Astrocyte of the hippocampus (primary cell): ENCODE results near the gene ABLIM2.

Source experiments
- DNase-seq: peaks from one replicate; pipeline ENCODE4 v3.0.0; 2011; ENCODE audit warnings: low read depth, low spot score

The ABLIM2 gene

DNA sequence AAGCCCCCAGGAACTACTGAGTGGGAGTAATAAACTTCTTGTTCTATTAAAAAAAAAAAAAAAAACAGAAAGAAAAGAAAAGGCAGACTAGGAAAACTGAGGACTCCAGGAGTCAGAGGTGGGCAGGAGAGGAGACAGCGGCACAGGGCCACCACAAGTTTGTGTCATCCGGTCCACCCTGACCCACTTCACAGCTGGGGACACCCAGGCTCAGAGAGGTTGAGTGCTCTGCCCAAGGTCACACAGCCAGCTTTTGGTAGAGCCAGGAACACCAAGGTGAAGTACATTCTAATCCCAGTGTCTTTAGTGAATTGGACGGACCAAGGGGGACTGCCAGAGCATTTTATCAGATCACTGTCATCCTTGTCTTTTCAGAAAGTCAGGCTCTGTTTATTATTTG, 16.4 kb upstream of the ABLIM2 start:
- DNase-seq, result no peak

DNA sequence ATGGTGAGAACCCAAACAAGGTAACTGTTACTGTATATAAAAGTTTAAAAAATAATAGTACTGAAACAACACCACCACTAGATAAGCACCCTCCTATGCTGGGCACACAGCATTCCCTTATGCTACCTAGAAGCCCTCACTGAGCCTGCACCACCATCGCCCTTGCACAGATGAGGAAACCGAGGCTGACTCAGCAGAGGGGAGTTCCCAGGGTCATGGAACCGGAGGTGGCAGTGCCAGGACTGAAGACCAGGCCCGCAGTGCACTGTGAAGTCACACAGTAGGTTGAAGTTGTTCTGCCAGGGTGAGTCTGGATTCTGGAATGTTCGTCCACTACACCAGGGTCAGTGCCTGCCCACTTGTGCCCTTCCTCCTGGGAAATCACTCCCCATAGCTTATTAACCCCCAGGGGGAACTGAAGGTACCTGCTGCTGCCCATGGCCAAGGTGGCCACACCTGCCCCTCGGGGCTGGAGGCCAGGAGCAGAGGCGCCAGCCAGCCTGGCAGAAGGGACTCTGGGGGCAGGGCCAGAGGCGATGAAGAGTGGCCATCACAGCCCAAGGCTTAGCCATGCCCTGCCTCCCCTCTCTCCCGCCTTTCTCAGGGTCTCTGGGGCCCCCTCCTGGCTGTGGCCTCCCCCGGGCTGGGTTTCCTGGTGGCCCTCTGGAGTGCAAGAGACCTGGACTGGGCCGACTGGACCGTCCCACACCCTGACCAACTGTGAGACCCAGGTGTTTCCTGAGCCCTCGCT, 15.1 kb upstream of the ABLIM2 start:
- no peak for DNase-seq

- DNase-seq, result no peak
Measured at GRCh38 chr4:8171984-8172924, 13.6 kb upstream of the ABLIM2 start.

GRCh38 chr4:8171266-8171665, 12.7 kb upstream of the ABLIM2 start:
- DNase-seq, result no peak

GRCh38 chr4:8170341-8170740, 11.7 kb upstream of the ABLIM2 start:
- DNase-seq, result no peak

- no peak for DNase-seq
Measured at GRCh38 chr4:8169763-8170162, 11.2 kb upstream of the ABLIM2 start.

DNA sequence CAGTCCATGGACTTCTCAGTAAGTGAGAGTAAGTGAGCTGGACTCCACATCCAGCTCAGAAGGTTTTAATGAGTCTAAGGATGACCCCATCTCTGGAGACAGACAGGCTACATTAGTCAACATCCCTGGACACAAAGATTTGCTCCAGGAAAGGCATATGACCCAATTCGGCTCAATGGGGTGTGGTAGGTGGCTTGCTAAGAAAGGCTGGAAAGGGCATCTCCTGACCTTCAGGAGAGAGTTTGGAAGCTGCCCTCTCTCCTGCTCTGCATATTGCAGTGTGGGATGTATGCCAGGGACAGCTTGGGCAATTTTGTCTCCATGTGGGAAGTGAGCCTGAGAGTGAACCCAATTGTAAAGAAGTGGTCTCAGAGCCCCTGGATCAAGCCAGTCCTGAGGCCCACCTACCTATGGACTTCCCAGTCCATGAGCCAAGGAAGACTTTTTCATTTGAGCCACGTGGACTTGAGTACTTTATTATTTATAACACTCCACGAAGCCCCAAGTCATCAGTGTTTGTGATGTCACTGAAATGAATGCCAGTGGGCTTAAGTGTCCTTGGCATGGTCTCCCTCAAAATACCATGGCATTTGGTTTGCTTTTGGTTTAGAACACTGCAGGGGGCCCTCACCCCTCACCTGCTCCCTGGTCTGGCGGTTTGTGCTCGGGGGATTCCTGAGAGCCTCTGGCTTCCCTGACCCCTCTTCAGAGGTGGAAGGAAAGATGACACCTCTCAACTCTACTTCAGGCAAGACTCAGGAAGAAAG, 10.4 kb upstream of the ABLIM2 start:
- DNase-seq, result no peak

GRCh38 chr4:8168232-8168631, 9.6 kb upstream of the ABLIM2 start:
- DNase-seq, result no peak

DNA sequence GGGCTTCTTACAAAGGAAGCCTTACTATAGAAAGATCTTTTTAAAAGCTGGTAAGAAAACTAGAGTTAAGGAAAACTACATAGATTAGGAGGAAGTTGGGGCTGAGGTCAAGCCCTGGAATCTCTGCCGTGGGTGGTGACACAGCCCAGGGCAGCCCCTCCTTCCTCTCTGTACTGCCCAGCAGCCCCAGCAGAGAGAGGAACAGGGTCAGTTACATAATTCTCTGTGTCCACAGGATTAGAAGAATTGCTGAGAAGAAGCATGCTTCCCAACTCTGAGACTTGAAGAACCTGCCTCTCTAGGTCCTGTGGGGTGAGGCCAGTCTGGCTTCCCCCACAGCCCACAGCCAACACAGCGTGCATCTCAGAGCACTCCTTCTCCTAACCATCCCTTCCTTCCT, 9.2 kb upstream of the ABLIM2 start:
- no peak for DNase-seq

DNA sequence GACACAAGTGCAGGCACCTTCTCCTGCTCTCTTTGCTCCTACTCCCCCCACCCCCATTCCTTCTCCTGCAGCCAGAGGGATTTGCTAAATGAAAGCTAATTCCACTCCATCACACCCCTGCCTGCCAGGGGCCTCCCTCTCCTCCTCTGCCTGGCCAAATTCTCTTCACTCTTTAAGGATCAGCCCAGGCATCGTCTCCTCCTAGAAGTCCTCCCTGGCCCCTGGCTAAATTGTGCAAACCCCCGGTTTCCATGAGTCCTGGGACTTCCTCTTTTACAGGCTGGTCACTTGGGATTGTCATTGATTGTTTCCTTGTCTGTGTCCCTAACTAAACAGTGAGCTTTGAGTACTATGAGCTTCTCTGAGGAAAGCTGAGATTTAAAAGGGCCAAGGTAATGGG, 8.7 kb upstream of the ABLIM2 start:
- no peak for DNase-seq

DNA sequence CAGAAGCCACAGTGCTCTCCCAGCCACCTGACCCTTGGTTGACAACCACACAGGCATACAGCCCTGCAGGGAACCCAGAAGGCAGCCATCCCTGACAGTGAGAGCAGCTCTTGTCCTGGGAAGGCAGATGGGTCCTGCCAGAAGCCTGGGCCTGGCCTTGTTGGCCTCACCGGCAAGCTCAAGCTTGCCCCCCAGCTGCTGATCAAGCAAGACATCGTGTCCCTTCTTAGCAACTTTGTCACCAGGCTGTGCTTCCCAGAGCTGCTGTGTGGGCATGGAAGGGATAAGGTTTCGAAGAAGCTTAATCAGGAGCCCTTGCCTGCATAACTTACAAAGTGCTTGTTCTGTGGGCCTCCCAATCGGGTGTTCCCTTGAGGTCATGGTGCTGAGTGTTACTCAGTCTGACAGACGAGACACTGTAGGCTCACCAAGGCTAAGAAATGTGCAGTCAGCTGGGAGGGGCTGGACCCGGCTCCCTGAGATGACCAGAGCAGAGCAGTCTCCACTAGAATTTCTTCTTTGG, 6.8 kb upstream of the ABLIM2 start:
- no peak for DNase-seq

DNA sequence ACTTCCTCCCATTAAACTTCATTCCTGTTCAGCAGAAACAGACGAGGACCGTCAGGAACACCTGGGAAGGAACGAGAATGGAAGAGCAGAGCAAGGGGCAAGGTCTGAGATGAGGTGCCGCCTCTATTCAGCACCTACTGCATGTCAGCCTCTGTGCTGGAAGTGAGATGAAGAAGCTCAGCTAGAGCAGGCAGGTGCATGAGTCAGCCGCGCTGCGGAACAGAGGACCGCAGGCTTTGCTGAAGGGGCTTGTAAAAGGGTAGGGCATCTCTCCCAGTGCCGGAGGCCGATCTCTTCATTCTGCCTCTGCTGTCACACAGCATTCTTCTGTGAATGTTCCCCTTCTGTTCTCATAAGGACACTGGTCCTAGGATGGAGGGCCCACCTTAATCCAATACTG, 6.1 kb upstream of the ABLIM2 start:
- DNase-seq, result no peak

- DNase-seq, result no peak
Measured at GRCh38 chr4:8164194-8164565, 5.6 kb upstream of the ABLIM2 start.

- DNase-seq, result no peak
Measured at GRCh38 chr4:8163436-8164193, 5.0 kb upstream of the ABLIM2 start.

- DNase-seq, result no peak
Measured at GRCh38 chr4:8163026-8163425, 4.4 kb upstream of the ABLIM2 start.

DNA sequence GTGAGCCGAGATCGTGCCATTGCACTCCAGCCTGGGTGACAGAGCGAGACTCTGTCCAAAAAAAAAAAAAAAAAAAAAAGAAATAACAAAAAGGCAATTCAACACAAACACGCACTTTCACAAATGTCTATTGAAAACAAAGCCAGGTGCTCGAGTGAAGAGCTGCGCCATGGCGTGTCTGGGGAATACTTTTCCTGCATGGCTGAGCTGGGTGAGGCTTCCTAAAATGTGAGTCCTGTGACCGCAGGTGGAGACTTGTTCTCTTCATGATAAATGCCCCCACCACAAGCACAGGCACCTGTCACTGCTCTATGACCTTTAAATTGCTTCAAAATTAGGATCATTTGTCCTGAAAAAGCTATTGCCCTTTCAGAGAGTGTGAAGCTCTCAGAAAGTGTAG, 4.0 kb upstream of the ABLIM2 start:
- DNase-seq, result no peak

DNA sequence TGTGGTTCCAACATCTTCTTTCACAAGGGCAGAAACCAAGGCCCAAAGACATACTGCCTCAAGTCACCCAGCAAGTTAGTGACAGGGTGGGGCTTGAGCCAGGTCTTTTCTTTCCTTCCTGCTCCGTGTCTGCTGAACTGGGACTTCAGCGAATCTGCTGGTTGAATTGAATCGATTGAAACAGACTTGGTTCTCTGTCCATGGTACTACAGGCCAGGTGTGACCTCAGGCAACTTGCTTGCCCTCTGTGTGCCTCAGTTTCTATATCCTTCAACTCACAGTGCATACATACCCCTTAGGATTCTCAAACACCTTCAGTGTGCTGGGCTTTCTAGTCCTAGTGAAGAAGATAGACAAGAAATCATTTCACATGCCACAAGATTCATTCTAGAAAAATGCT, 2.0 kb upstream of the ABLIM2 start:
- DNase-seq, result no peak

- no peak for DNase-seq
Measured at GRCh38 chr4:8160233-8160560, 1.6 kb upstream of the ABLIM2 start.

DNA sequence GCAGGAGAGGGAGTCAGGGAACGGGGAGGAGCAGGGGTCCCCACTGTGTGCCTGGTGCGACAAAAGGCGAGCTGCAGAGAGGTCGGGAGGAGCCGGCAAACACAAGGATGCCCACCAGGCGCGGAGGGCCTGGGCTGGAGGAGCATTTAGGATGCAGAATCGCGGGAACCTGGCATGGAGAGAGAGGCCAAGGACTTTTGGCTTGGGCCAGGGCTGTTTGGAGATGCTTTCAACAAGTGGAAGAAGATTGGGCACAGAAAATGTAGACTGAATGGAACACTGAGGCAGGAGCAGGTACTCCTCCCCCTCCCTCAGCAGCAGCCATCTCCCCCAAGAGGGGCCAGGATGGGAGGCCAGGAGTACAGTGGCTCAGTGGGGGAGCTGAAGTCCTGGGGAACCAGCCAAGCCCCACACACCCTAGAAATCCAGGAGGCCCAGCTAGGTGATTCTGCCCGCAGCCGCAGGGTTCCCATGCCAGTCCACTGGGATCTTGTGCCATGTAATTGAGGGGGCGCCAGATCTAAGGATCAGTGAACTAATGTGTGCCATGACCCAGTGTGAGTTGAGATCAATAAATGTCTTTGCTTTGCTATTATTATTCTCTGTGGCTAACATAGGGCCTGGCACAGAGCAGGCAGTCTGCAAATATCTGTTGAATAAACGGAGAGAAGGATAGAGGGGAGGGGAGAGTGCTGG, 1.1 kb upstream of the ABLIM2 start:
- no peak for DNase-seq

DNA sequence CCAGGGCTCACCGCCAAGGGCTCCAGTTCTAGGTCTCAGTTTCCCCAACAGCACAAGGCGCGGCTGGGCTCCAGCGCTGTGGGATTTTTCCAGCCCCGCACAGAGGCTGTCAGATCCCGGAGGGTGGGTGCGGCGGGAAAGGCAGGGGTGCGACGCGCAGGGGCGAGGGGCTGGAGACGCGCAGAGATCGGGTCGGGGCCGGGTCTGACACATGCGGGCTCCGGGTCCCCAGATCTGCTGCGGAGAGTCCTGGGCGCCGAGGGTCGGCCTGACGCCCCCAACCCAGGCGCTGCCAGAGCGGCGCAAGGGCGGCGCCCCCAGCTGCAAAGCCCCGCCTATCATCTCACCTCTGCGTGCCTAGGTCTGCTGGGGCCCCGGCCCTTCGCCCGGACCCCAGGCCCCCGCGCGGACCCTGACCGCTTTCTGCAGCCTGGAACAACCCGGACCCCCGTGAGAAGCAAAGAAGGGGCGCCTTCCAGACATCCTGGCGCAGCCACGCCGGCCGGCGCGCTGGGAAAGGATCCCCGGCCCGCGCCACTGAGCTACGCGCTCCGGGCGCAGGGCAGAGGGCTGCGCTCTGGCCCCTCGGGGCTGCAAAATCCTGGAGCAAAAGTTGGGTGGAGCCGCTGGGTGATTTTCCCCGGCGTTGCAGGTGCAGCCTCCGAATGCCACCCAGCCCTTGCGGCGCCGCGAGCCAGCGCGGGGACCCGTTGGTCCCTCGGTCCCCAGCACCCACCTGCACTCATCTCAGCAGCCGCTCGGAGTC, 486 bp downstream of the ABLIM2 start:
- DNase-seq, result no peak
